K562 (cell line): ENCODE measurements around the gene CEBPB. TPM values are rescaled to one million over a fixed set of nuclear protein-coding genes. Genes with fewer than 3 reads are reported as not detected.

ENCODE experiments used
- ATAC-seq: fragments of 200-7000 bp; cut with Tn5 transposase; 3 replicates; pipeline ENCODE4 v1.9.1; 2020; ENCODE audit warnings: moderate library complexity
- BruUV-seq: library from RNA; stranded (reverse); fragments of 400-500 nt; replicated peaks from 2 replicates; lab custom pipeline; 2021; lab: Mats Ljungman, UMichigan
- CTCF ChIA-PET: fragments of 300-600 bp; formaldehyde crosslinking; extraction: SDS; loops from one replicate; lab custom pipeline; 2021; ENCODE audit warnings: low intra/inter-chr PET ratio; lab: Yijun Ruan, JAX
- POLR2A ChIA-PET: fragments of 300-600, 350-650 bp; sonication (Branson Sonifier 250); formaldehyde crosslinking; extraction: SDS; loops from one replicate; lab custom pipeline; 2021; ENCODE audit warnings: antibody characterized with exemption, inconsistent platforms; lab: Yijun Ruan, JAX
- DNase-seq, 4 experiments: peaks; one replicate each; pipeline versions ENCODE4 v3.0.0 to v3.0.0-alpha.2; 2011 to 2018; ENCODE audit warnings: low spot score in 3 of 4, mixed read lengths in 3 of 4; ENCODE audit errors: extremely low read depth in 1 of 4
- FAIRE-seq: peaks from 2 replicates; lab custom pipeline; 2011; peaks lifted over from hg19 to GRCh38; lab: Jason Lieb, UNC
- H2AFZ ChIP-seq: 2 replicates; pipeline ENCODE4 v1.6.0; 2011; ENCODE audit warnings: low read depth, low read length, control low read depth, inconsistent platforms
- H3K27ac ChIP-seq: fragments of 200-600 bp; 3 replicates; pipeline ENCODE4 v1.8.0; 2011; ENCODE audit warnings: low read depth, mild to moderate bottlenecking, control low read depth, inconsistent platforms, low read length, moderate library complexity, mixed read lengths; ENCODE audit errors: extremely low read depth
- H3K27me3 ChIP-seq, 2 experiments: fragments of 300-600 bp in 1 of 2; 2 replicates in 1 of 2; 3 replicates in 1 of 2; pipeline versions ENCODE4 v1.6.0 to v1.8.0; 2011; ENCODE audit warnings: inconsistent platforms in 2 of 2, low read length in 2 of 2, mild to moderate bottlenecking in 1 of 2, mixed read lengths in 1 of 2, moderate library complexity in 1 of 2; ENCODE audit not compliant: control insufficient read depth in 2 of 2, insufficient read depth in 2 of 2
- H3K36me3 ChIP-seq: fragments of 300-600 bp; 3 replicates; pipeline ENCODE4 v1.8.0; 2011; ENCODE audit warnings: mild to moderate bottlenecking, low read length, inconsistent platforms; ENCODE audit not compliant: control insufficient read depth, insufficient read depth
- H3K4me1 ChIP-seq, 2 experiments: fragments of 200-600 bp in 1 of 2; replicated peaks in 1 of 2; 2 replicates in 1 of 2; 3 replicates in 1 of 2; pipeline versions ENCODE4 v1.5.1 to v1.8.0; 2011; ENCODE audit warnings: inconsistent platforms in 2 of 2, low read length in 2 of 2, mild to moderate bottlenecking in 1 of 2, mixed read lengths in 1 of 2, moderate library complexity in 1 of 2; ENCODE audit not compliant: control insufficient read depth in 2 of 2, insufficient read depth in 2 of 2
- H3K4me2 ChIP-seq: 2 replicates; pipeline ENCODE4 v1.6.1; 2011; ENCODE audit warnings: low read length, control low read depth, inconsistent platforms, mixed read lengths; ENCODE audit not compliant: insufficient read depth
- H3K4me3 ChIP-seq: fragments of 200-600 bp; sonication (generic), shearing (Covaris generic); 2 replicates; pipeline ENCODE4 v1.5.1; 2016; ENCODE audit warnings: control low read depth, inconsistent platforms
- H3K79me2 ChIP-seq: fragments of 200-600 bp; 3 replicates; pipeline ENCODE4 v1.8.0; 2011; ENCODE audit warnings: low read length, inconsistent platforms; ENCODE audit not compliant: control insufficient read depth, insufficient read depth
- H3K9ac ChIP-seq, 2 experiments: 2 replicates each; pipeline versions ENCODE4 v1.6.0 to v1.6.1; 2011; ENCODE audit warnings: low read depth in 2 of 2, low read length in 2 of 2, control low read depth in 1 of 2, inconsistent platforms in 1 of 2, mild to moderate bottlenecking in 1 of 2, mixed read lengths in 1 of 2; ENCODE audit not compliant: insufficient read depth in 1 of 2
- H3K9me1 ChIP-seq: one replicate; pipeline ENCODE4 v1.6.0; 2011; ENCODE audit warnings: inconsistent platforms, mild to moderate bottlenecking, low read length, moderate library complexity; ENCODE audit not compliant: control insufficient read depth, insufficient read depth
- H3K9me3 ChIP-seq: replicated peaks from 2 replicates; pipeline ENCODE4 v1.5.1; 2011; ENCODE audit warnings: low read depth, low read length, inconsistent platforms; ENCODE audit not compliant: control insufficient read depth, insufficient read depth
- H4K20me1 ChIP-seq: replicated peaks from 2 replicates; pipeline ENCODE4 v1.6.1; 2011; ENCODE audit warnings: low read length, inconsistent platforms, mixed read lengths; ENCODE audit not compliant: control insufficient read depth, insufficient read depth
- CAMTA2 ChIP-seq: fragments of 250-450 bp; sonication (Bioruptor Pico); conservative IDR thresholded peaks from 2 replicates; pipeline ENCODE4 v1.5.1; 2022
- EGR1 ChIP-seq: fragments of 450-650 bp; conservative IDR thresholded peaks from 2 replicates; pipeline ENCODE4 v1.6.1; 2017; ENCODE audit warnings: mild to moderate bottlenecking
- POLR2AphosphoS2 ChIP-seq: IDR thresholded peaks from 2 replicates; pipeline ENCODE4 v1.6.1; 2012; ENCODE audit warnings: low read length, improper control_type of control experiment
- SMARCA5 ChIP-seq: fragments of 450-650 bp; IDR thresholded peaks from 2 replicates; pipeline ENCODE4 v1.6.1; 2016
- ZBED1 ChIP-seq: IDR thresholded peaks from 2 replicates; pipeline ENCODE4 v1.6.1; 2014
- ZBTB40 ChIP-seq, 2 experiments: fragments of 450-650 bp in 1 of 2; sonication (generic) in 1 of 2; formaldehyde crosslinking in 1 of 2; IDR thresholded peaks; 2 replicates each; pipeline versions ENCODE4 v1.7.1 to v1.9.0; 2016 to 2022; ENCODE audit warnings: inconsistent platforms in 1 of 2, mild to moderate bottlenecking in 1 of 2, missing genetic modification reagents in 1 of 2
- ZFP1 ChIP-seq: fragments of 450-650 bp; formaldehyde crosslinking; IDR thresholded peaks from 2 replicates; pipeline ENCODE4 v1.4.0; 2020; ENCODE audit warnings: mild to moderate bottlenecking, mixed read lengths
- ZNF561 ChIP-seq: fragments of 450-650 bp; formaldehyde crosslinking; conservative IDR thresholded peaks from 2 replicates; pipeline ENCODE4 v1.4.0; 2020; ENCODE audit warnings: mild to moderate bottlenecking, moderate library complexity
- ZNF655 ChIP-seq: fragments of 250-450 bp; sonication (Bioruptor Pico); IDR thresholded peaks from 2 replicates; pipeline ENCODE4 v1.5.0; 2021
- WGBS: fragments of 100-300 bp; shearing (Covaris generic); methylation state at CpG from one replicate; pipeline ENCODE4 v1.1.6; 2016; ENCODE audit warnings: low coverage, mixed read lengths; ENCODE audit not compliant: insufficient coverage; ENCODE audit errors: missing lambda C conversion rate; 5-methylcytosine and 5-hydroxymethylcytosine counted together
- in situ Hi-C: fragments of 300-500 bp; cut with MboI; formaldehyde crosslinking; loops from 4 replicates; pipeline ENCODE4 v1.15.0; 2018; ENCODE audit warnings: inconsistent platforms, mixed read lengths
- intact Hi-C: fragments of 100-400 bp; cut with micrococcal nuclease; formaldehyde crosslinking; loops from 2 replicates; pipeline ENCODE4 v1.14.2; 2022
- polyA plus RNA-seq, 8 experiments: library from polyadenylated mRNA; depleted of rRNA in 4 of 8; stranded (reverse) in 5 of 8; unstranded in 3 of 8; fragments of >200 nt; fragmentation: Nextera tagmentation in 2 of 8; fragmentation: Illumina TruSeq in 1 of 8; extraction: Ambion mirVana in 2 of 8; extraction: Trizol in 1 of 8; gene quantifications; 2 replicates each; pipeline versions ENCODE4 v1.2.1 to v1.2.3, GENCODE V29; 2011 to 2014; ENCODE audit warnings: inconsistent platforms in 1 of 8, missing spikeins in 1 of 8
- total RNA-seq, 7 experiments: library from RNA; depleted of rRNA in 6 of 7; stranded (reverse); fragments of >200 nt in 6 of 7; fragmentation: Illumina TruSeq in 2 of 7; extraction: Trizol in 2 of 7; gene quantifications; 2 replicates each; pipeline versions ENCODE4 v1.2.1 to v1.2.3, GENCODE V29; 2011 to 2021; ENCODE audit warnings: low replicate concordance in 1 of 7

The CEBPB gene
- total and polyA plus RNA-seq, 9 of the 15 experiments (the other 6 are each of a cell fraction or from before 2014, with no cell fraction given) = 1.2 to 72.6 (median 7.8) TPM

- no peak for TF ChIP-seq ZFP1 (CRISPR knock-in tag)
- TF ChIP-seq ZNF561 (CRISPR knock-in tag) = no peak
- no peak for TF ChIP-seq ZNF655 (CRISPR knock-in tag)
- TF ChIP-seq ZBED1 = no peak
- no peak for TF ChIP-seq EGR1
- TF ChIP-seq POLR2AphosphoS2 = no peak
- peak; percentile 91 for TF ChIP-seq SMARCA5
Observed at GRCh38 chr20:50199703-50200102, 9.1 kb downstream of the CEBPB start (continued).

- Histone ChIP-seq H3K79me2 (no peaks in the 10 kb centered on the region), H3K36me3 (no peaks in the 10 kb centered on the region), H3K4me1 (peaks cover 17 to 33% of the 10 kb centered on the region in 2 experiments; a peak in 4 of 5 replicates), H3K27me3 (0 out of 5 replicates have a peak, but pooled peaks cover 0 to 5% of the 10 kb centered on the region in 2 experiments), H3K4me2 (no peak overlapping the region), H3K9me1 (no peaks in the 10 kb centered on the region), H3K27ac (no peak overlapping the region), H3K4me3 (no peak overlapping the region), H2AFZ (no peak overlapping the region), H3K9ac (no peak overlapping the region), H3K9me3 (no peaks in the 10 kb centered on the region; the same call in 1 of the 2 replicates), H4K20me1 (no peaks in the 10 kb centered on the region)
- FAIRE-seq = no peak
- no peak for DNase-seq
- ChIA-PET CTCF (no interaction called here), POLR2A (interaction anchor here (0.8 to 1.2 kb wide), 3 partner anchors 7 to 12 kb away, joined by 3 to 4 read pairs (median 4); no protein-coding TSS in a partner anchor)
- no peak for ATAC-seq
- no TSS peak for BruUV-seq
- in situ Hi-C loops (no loop called here), intact Hi-C loops (no loop called here)
- WGBS = 50% methylated on average over 5 of the region's 6 CpGs
- no peak for TF ChIP-seq CAMTA2 (CRISPR knock-in tag)
- TF ChIP-seq ZBTB40 (IDR thresholded peaks at IDR 0.05) = no peak
- TF ChIP-seq ZBTB40 (CRISPR knock-in tag; IDR thresholded peaks at IDR 0.05) = no peak
Observed at GRCh38 chr20:50200482-50201104, 10.0 kb downstream of the CEBPB start.
